ENCODE results near the gene MYH11.

GRCh38 chr16:15870011-15870410 lies 13.2 kb upstream of the MYH11 start:
- TF ChIP-seq POLR2A (IDR thresholded peaks at IDR 0.05): no peak
- no peak for TF ChIP-seq CTCF (IDR thresholded peaks at IDR 0.05)
